HCT116 (cell line): ENCODE measurements around the gene TEAD3.

ENCODE experiments used
- CEBPB ChIP-seq: IDR thresholded peaks from 2 replicates; pipeline ENCODE4 v1.6.1; 2012; ENCODE audit warnings: low read depth
- EZH2 ChIP-seq: fragments of 200-600 bp; sonication (generic); IDR thresholded peaks from 2 replicates; pipeline ENCODE4 v1.6.1; 2017; ENCODE audit warnings: antibody characterized with exemption, mixed run types
- RAD21 ChIP-seq: IDR thresholded peaks from 2 replicates; pipeline ENCODE4 v1.6.1; 2012; ENCODE audit warnings: low read depth, mild to moderate bottlenecking
- TCF7L2 ChIP-seq: IDR thresholded peaks from 2 replicates; pipeline ENCODE4 v1.7.0; 2011; ENCODE audit warnings: borderline replicate concordance, inconsistent platforms; ENCODE audit not compliant: insufficient read depth, insufficient read length; ENCODE audit errors: extremely low read depth
- ZBTB33 ChIP-seq: IDR thresholded peaks from 2 replicates; pipeline ENCODE4 v1.6.1; 2011; ENCODE audit warnings: mild to moderate bottlenecking, low read length, moderate library complexity; ENCODE audit not compliant: insufficient replicate concordance; ENCODE audit errors: extremely low read depth
- ZFX ChIP-seq: fragments of 450-650 bp; IDR thresholded peaks from 2 replicates; pipeline ENCODE4 v1.6.1; 2017
- TF ChIP-seq, protein P1 (sequence below), 3 experiments: fragments of 200-600 bp in 1 of 3; sonication (generic) in 1 of 3; IDR thresholded peaks in 2 of 3; conservative IDR thresholded peaks in 1 of 3; 2 replicates each; pipeline ENCODE4 v1.5.1; 2012 to 2017; ENCODE audit warnings: low read depth in 2 of 3, low read length in 2 of 3, antibody characterized with exemption in 1 of 3, borderline replicate concordance in 1 of 3, control low read depth in 1 of 3, mild to moderate bottlenecking in 1 of 3, mixed read lengths in 1 of 3, mixed run types in 1 of 3, moderate library complexity in 1 of 3; ENCODE audit not compliant: insufficient read depth in 1 of 3

DNA sequence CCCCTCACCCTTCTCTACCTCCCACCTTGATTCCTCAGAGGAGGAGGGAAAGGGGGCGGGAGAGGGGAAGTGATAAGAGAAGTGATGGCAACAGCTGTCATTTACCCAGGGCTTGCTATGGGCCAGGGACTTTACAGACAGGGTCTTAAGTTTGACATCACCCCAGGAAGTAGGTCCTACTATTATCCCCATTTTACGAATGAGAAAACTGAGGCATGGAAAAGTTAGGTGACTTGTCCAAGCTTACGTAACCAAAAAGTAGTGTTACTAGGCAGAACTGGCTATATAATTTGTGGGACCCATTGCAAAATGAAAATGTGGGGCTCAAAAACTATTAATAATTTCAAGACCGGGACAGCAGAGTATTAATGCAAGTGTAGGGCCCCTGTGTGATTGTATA, 55.2 kb downstream of the TEAD3 start:
- no peak for TF ChIP-seq CEBPB
- TF ChIP-seq, protein P1, sequence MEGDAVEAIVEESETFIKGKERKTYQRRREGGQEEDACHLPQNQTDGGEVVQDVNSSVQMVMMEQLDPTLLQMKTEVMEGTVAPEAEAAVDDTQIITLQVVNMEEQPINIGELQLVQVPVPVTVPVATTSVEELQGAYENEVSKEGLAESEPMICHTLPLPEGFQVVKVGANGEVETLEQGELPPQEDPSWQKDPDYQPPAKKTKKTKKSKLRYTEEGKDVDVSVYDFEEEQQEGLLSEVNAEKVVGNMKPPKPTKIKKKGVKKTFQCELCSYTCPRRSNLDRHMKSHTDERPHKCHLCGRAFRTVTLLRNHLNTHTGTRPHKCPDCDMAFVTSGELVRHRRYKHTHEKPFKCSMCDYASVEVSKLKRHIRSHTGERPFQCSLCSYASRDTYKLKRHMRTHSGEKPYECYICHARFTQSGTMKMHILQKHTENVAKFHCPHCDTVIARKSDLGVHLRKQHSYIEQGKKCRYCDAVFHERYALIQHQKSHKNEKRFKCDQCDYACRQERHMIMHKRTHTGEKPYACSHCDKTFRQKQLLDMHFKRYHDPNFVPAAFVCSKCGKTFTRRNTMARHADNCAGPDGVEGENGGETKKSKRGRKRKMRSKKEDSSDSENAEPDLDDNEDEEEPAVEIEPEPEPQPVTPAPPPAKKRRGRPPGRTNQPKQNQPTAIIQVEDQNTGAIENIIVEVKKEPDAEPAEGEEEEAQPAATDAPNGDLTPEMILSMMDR (IDR thresholded peaks at IDR 0.05 in 2 of 3, conservative IDR thresholded peaks at IDR 0.05 in 1 of 3; ENCODE audit: borderline replicate concordance in 1 of 3, insufficient read depth in 1 of 3, low read depth in 2 of 3, low read length in 2 of 3): no peak
- TF ChIP-seq EZH2: no peak
- no peak for TF ChIP-seq ZBTB33
- TF ChIP-seq RAD21: no peak
- no peak for TF ChIP-seq TCF7L2
- no peak for TF ChIP-seq ZFX
